ENCODE data around the gene COL11A2.
A peak's percentile ranks its signal among the peaks of the same experiment; 100 is the strongest.

COL11A2 gene

DNA sequence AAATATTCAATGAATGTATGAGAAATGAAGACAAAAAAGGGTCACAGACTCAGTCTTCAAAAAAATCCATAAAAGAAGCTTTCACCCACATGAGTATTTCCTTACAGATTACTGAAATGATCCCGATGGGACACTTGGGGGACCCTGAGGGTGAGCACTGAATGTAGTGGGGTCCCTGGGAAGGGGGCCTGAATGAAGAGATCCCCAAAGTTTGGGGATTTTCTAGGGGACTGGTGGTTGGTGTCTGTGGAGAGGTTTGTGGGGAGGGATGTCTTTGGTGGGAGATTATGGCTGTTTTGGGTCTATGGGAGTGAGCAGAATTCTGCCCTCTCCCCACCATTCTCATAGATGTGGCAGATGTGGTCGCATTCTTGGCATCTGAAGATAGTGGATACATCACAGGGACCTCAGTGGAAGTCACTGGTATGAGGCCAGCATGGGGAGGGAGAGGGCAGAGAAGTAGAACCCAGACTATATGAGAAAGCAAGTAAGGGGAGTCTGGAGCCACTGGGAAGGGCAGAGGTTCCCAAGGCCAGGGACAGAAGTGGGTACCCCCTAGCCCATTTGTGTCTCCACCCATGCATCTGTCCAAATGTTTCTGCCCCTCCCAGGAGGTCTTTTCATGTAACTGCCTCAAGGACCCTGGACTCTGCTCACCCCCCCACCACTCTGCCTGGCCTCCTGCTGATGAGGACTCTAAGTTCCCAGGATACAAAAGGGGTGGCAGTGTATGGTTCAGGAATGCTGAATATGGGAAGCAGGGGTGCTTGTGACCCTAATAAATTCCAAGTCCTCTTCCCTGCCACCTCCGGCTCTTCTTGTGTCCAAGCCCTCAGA lies 14.0 kb upstream of the COL11A2 start:
- no peak for DNase-seq

DNA sequence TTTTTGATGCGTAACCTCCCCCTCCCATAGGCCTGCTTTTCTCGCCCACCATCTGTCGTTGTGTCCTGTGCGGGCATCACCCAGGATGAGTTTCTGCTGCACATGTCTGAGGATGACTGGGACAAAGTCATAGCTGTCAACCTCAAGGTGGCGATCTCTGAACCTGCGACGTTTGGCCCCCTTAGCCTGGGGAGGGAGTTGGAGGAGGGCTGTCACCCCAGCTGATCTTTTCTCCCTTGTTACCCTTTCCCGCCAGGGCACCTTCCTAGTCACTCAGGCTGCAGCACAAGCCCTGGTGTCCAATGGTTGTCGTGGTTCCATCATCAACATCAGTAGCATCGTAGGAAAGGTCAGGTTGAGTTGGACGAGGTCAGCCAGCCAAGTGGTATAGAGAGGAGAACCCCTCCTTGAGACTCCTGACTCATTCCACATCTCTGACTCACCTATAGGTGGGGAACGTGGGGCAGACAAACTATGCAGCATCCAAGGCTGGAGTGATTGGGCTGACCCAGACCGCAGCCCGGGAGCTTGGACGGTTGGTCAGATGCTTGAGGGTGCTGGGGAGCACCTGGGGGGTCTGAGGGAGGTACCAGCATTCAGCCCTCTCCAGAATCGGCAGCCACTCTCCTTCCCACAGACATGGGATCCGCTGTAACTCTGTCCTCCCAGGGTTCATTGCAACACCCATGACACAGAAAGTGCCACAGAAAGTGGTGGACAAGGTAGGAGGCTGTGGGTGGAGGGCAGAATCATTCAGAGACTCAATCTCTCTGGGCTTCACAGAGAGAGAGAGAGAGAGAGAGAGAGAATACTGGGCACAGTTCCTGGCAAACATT lies 13.1 kb upstream of the COL11A2 start:
- no peak for DNase-seq

DNA sequence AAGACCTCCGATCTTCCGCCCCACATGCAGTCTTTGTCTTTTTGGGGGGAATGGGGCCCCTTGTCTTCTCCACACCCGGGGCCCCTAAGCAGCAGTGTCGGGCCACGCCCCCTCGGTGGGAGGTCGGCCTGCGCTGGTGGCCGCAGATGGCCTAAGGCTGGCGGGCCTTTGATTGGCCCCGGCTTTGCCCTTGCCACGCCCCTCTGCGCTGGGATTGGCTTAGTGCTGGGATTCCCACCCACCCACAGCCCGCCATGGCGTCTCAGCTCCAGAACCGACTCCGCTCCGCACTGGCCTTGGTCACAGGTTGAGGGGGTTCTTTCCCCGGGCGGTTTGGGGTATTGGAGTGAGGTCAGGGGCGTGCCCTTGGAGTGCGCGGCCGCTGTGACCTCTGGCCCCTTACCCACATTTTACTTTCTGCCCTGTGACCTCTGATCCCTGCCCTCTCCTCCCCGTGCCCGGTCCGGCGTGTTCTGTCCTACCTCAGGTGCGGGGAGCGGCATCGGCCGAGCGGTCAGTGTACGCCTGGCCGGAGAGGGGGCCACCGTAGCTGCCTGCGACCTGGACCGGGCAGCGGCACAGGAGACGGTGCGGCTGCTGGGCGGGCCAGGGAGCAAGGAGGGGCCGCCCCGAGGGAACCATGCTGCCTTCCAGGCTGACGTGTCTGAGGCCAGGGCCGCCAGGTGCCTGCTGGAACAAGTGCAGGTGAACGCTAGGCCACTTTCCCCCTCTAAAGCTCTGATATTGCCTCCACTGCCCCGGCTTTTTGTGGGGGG lies 12.3 kb upstream of the COL11A2 start, which contains the start of gene HSD17B8:
HSD17B8 (plus strand) TSS at position 241 of the 776 bp plus-strand sequence; CDS start at position 255, 14 bp downstream.
- peak; percentile 93 for DNase-seq

DNA sequence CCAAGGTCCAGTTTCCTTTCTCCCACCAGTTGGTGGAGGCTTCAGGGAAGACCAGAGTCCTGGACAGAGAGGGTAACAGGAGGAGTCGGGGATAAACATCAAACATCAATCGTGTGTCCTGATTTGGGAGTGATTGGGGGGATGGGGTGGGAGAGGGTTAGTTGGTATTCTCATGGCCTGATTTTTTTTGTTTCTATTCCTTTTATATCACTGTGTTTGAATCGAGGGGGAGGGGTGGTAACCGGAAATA lies 11.8 kb upstream of the COL11A2 start:
- no peak for DNase-seq

DNA sequence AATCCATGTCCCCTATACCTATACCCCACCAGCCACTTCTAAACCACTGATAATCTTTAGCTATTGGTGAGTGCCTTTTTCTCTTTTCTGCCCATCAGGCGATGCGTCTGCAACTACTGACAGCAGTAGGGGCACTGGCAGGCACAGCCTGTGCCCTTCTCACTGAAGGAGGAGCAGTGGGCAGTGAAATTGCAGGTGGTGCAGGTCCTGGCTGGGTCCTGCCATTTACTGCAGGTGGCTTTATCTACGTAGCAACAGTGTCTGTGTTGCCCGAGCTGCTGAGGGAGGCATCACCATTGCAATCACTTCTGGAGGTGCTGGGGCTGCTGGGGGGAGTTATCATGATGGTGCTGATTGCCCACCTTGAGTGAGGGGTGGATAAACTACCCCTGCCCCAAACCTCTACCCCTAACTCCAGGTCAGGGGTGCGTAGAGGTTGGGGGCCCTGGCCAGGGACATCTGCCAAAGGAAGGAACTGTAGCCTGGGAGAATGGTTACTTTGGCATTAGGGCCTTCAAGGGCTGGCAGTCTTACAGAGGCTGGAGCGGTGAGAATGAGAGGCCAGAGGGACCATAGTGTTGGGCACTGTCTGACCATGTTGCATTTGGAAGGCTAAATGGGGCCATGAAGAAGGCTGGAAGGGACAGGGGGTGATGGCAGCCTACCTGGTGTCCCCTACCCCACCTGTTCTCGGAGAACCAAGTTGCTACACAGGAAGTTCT lies 11.3 kb upstream of the COL11A2 start:
- DNase-seq: no peak

DNA sequence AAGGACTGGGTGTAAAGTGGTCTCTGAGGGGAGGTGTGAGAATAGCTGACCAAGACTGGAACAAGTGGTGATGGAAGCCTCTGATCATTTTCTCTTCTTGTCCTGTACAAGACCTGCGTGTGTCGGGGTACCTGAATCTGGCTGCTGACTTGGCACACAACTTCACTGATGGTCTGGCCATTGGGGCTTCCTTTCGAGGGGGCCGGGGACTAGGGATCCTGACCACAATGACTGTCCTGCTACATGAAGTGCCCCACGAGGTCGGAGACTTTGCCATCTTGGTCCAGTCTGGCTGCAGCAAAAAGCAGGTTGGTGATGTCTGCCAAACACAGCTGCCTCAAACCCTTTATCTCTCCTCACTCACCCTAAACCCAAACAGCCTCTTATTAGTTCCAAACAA lies 10.5 kb upstream of the COL11A2 start:
- no peak for DNase-seq

DNA sequence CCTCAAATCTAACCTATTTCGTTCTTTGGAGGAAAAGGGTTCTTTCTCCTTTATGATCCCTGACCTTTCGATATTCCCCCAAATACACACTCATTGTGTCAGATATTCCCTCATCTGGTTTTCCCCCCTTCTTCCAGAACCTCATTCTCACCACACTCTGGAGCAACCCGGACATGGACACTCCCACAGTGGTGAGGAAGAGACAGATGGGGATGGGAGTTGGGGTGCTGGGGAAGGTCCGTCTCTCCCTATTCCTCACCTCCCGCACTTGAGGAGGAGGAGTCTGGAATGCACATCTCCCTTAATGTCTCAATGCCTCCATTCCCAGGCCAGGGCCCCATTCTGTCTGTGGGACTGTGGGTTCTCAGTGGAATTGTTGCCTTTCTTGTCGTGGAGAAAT lies 9.7 kb upstream of the COL11A2 start:
- no peak for DNase-seq

DNA sequence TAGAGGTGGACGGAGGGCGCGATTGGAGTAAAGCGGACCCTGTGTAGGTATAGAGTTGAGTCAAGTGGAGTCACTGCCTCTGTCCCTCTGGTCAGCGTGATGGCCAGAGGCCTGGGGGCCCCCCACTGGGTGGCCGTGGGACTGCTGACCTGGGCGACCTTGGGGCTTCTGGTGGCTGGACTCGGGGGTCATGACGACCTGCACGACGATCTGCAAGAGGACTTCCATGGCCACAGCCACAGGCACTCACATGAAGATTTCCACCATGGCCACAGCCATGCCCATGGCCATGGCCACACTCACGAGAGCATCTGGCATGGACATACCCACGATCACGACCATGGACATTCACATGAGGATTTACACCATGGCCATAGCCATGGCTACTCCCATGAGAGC lies 8.9 kb upstream of the COL11A2 start:
- DNase-seq: no peak

DNA sequence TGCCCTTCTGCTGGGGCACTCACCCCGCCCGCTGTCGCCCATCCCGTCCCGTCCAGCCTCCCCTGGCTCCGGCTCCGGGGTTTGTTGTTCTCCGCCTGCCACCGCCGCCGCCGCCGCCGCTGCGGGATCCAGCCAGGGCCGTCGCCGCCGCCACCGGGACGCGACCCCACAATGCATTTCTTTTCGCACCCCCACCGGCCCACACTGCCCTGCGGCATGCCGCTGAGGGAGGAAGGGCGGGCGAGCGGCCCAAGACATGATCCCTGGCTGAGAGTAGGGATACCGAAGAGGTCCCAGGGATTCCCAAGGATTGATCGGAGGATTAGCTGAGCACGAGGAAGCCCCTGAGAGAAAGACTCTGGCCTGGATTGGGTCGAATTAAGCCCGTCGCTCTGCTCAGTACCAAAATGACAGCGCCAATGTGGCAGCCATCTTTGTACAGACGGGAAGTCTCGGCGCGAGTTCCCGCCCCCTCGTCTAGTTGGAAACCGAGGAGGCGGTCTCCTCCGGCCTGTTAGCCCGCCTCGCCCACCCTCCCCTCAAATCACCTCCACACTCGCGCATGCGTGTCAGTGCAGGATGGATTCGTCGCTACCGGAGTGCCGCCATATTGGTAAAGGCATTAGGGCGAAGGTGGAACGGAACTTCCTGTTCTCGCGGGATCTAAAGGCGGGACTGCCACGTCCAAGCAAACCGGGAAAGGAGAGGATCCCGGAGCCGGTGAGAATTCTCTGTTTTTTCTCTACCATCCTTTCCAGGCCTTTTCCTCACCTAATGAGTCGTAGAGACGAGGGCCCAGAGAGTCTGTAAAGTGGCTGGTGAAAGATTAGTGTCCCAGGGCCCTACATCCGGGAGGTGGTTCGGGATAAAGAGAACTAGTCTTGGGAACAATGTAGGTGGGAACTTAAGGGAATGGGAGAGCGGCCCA lies 8.2 kb upstream of the COL11A2 start, which contains the start of the genes RXRB and SLC39A7:
RXRB (minus strand) TSS at position 447 of the 928 bp plus-strand sequence; CDS start at position 258, 189 bp downstream.
SLC39A7 (plus strand) TSS at position 649 of the 928 bp plus-strand sequence. CDS start 379 bp downstream, outside the sequence.
- DNase-seq: peak; percentile 99

DNA sequence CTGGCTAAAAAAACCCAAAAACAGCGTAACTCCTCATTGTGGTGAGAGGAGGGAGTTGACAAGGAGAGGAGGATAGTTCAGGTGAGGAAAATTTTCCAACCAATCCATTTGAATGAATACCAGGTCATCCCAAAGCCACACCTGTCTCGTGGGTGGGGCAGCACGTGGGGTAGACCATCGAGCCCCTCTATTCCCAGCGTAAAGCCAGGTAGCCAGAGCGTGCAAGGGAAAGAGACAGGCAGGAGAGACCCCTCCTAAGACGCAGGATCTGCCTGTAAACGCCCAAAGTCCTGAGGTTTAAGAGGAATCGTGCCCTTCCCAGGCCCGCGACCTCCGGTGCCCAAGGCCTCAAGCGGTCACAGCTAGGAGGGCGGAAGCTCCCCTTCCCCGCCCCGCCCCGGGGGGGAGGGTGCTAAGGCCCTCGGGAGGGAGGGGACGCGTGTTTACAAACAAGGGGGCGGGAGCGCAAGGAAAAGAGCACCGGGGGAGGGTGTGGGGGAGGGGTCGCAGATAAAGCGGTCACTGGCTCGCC lies 7.5 kb upstream of the COL11A2 start:
- DNase-seq: peak; percentile 75

DNA sequence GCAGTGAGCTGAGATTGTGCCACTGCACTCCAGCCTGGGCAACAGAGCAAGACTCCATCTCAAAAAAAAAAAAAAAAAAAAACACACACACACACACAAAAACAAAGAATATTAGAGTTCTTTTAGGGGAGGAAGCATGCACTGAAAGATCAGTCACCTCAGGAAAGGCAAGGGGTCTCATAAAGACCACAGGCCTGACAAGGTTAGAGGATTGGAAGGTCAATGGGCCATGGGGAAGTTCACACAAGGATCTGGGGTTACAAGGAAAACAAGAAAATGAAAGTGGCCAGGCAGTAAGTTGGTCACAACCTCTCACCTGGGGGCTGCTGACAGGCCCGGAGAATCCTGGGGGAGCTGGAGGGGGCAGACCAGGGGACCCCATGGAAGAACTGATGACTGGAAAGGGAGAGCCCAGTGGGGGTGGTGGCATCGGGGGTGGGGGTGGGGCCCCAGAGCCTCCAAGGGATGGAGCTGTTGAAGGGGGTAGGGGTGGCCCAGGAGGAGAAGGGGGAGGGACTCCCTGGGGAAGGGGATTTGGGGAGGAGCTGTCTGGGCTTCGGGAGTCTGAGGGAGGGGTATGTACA lies 6.7 kb upstream of the COL11A2 start:
- DNase-seq: no peak

DNA sequence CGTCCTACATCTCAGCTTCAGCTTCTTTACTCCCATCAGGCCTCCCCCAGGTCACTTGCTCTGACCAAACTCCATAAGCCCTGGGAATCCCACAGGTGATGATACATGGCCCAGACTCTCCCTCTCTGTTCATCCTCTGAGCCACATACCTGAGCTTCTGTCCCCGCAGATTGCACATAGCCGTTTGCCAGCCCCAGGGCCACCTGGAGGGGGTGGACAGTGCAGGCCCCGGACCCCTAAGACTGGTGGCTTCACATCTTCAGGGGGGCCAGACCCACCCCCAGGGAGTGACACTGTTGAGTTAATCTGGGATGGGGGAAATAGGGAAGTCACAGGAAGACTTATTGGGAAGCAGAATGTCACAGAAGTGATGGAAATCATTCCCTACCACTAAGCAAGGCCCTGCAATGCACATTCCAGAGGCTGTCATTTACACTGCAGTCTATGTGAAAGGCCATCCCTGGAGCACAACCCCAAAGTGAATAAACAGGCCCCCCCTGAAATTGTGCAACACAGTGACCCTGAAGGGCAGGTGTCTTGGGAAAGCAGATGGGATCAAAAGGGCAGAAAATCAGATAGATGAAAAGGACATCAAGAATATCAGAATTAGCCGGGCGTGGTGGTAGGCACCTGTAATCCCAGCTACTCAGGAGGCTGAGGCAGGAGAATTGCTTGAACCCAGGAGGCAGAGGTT lies 6.0 kb upstream of the COL11A2 start:
- DNase-seq: no peak

DNA sequence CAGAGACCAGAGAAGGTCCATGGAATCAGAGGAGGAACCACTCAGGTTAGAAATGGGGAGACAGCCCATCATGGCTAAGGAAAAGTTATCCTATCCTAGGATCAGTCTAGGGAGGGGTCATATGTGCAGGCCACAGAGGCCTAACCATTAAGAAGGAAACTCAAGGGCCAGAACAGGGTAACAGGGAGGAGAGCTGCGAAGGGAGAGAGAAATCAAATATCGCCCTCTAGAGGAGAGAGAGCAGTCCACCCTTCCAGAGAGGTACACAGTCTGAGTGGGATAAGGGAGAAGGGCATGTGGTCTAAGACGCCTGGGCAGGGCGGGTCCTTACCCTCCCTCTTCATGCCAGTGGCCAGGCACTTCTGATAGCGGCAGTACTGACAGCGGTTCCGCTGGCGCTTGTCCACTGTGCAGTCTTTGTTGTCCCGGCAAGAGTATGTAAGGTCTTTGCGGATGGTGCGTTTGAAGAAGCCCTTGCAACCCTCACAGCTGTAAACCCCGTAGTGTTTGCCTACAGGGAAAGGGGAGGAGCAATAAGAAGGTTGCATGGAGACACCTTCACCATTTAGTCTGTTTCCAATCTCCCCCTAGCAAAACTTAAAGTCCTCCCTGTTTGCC lies 5.3 kb upstream of the COL11A2 start:
- peak; percentile 57 for DNase-seq

DNA sequence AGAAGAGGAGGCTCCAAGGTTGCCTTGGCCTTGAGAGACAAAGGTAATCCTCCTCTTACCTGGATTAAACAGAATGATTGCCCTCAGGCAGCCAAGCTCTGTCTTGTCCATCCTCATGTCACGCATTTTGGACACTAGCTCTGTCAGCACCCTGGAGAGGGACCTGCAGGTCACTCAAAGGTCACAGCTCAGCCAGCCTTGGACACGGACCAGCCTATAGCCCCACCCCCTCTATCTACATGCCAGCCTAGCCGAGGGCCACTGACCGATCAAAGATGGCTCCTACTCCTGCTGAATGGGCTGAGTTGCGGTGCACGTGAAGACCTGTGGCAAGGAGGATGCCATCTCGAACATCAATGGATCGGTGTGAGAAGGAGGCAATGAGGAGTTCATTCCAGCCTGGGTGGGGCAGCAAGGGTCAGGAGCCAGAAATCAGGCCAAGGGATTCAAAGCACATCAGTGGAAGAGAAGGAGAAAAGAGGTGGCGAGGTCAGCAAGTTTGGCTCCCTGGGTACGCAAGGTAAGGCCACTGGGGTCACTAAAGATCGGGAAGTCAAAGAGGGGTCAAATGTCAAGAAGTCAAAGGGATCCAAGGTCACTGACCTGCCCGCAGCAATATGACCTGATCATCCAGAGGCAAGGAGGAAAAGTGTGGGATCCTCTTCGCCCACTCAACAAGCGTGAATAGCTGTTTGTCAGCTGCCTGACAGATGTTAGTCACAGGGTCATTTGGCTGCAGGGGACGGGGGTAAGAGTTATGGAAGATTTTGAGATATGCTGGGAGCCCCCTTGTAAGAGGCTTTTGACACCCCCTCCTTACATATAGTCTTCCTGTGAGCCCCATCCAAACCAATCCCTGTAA lies 3.3 kb upstream of the COL11A2 start:
- no peak for DNase-seq

DNA sequence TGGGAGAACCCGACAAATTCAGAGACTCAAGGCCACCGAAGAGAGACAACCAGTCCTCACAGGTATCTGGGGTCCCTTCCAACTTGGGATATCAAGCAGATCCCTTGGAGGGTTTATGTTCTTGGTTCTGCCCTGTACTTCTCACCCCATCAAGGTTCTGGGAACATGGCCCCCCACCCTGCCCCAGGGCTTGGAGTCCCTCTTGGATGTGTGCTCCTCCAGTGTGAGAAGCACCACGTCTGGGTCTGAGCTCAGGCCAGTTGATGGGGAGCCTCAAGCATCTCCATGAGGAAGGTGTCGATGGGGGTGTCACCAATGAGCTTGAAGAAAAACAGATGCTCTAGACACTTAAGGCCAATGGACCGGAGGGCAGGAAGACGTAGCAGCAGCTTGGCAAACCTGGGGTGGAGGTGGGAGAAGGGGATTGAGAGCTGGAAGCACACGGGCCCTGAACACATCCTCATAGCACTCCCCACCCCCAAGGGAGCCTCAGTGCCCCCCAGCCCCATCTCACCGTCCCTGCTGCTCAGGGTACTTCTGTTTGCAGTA lies 2.2 kb upstream of the COL11A2 start:
- DNase-seq: no peak

DNA sequence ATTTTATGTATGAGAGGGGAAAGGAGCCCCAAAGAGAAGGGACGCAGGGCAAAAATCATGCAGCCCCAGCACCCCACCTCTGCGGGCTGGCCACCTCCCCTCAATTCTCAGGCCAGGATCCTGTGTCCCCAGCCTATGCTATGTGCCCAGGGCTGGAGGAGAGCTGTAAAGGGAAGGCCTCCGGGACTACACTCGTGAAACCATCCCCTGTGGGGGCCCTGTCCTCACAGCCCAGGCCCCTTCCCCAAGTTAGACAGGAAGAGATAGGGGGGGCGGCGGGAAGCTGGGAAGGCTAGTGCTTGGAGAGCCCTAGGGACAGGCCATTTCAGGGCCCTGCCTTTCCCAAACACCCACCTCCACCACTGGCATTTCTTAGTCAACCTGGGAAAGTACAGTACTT lies 1.4 kb upstream of the COL11A2 start:
- DNase-seq: no peak

DNA sequence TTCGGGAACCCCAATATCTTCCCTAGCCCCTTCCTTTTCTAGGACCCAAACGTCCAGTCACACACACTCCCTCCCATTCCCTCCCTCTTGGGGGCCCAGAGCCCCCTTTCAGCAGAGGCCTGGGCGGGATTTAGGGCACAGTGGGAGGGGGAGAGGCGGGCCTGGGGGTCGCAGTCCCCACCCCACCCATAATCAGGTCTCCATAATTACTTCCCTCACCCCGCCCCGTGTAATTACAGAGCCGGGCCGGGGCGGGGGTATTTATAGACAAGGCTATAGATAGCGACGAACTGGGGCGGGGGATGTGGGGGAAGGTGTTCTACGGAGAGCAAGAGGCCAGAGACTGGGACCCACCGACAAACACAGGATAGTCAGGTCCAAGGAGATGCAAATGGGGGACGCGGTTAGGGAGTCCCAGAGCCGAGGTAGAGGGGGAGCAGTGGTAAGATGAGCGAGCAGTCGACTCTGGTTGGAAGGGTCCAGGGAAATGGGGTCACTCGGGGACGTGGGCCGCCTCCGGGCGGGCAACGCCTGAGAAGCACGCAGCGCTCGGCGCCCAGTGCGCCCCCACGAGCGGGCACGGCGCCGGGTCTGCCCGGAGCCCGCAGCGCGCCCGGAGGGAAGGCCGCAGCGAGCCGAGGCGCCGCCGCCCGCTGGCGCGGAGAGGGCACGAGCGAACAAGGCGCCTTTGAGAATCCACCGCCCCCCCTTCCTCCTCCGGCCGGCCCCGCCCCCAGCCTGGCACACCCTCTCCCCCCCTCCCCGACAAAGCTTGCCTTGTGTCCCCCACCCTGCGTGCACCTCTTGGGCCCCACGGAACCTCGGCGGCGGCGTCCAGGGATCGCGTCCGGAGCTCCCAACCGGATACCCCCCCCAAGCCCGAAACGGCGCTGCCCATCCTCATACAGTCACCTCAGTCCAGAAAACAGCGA lies 670 bp upstream of the COL11A2 start:
- peak; percentile 72 for DNase-seq

Data from midbrain (tissue), 1 donor.